ENCODE results near the gene DHDDS. TPM values are rescaled to one million over a fixed set of nuclear protein-coding genes. Genes with fewer than 3 reads are reported as not detected.

Gene DHDDS
- total and polyA plus RNA-seq, 9 donors = 13.0 to 46.2 (median 27.3) TPM

GRCh38 chr1:26408604-26409003, 23.5 kb upstream of the DHDDS start:
- H3K9me3 ChIP-seq = no peaks in the 10 kb centered on the region
- no peak for TF ChIP-seq CTCF (IDR thresholded peaks at IDR 0.05)
- TF ChIP-seq POLR2A (IDR thresholded peaks at IDR 0.05) = peak; percentile 16
- peaks cover 6% of the 10 kb centered on the region for H3K27me3 ChIP-seq
- H3K36me3 ChIP-seq = no peaks in the 10 kb centered on the region
- no peaks in the 10 kb centered on the region for H3K4me1 ChIP-seq (ENCODE audit: insufficient read depth)
- no peak overlapping the region for H3K4me3 ChIP-seq
- WGBS, 3 donors = 1% methylated on average over 12 of the region's 12 CpGs
- DNase-seq = peak; percentile 62 to 88 (median 73)
- H3K27ac ChIP-seq = no peak overlapping the region
- intact Hi-C loops (cut with DNase I) = no loop called here

GRCh38 chr1:26409191-26409807, 22.8 kb upstream of the DHDDS start:
- no peak overlapping the region for H3K4me3 ChIP-seq
- H3K9me3 ChIP-seq = no peaks in the 10 kb centered on the region
- H3K36me3 ChIP-seq = no peaks in the 10 kb centered on the region
- H3K27me3 ChIP-seq = peaks cover 6% of the 10 kb centered on the region
- no peaks in the 10 kb centered on the region for H3K4me1 ChIP-seq (ENCODE audit: insufficient read depth)
- H3K27ac ChIP-seq = no peak overlapping the region
- 1 to 3% (median 2%) methylated on average over 16 of the region's 16 CpGs for WGBS, 3 donors
- no peak for TF ChIP-seq CTCF (IDR thresholded peaks at IDR 0.05)
- intact Hi-C loops (cut with DNase I) = no loop called here
- no peak for DNase-seq

GRCh38 chr1:26410706-26411623, 21.2 kb upstream of the DHDDS start, which contains the start of gene LIN28A:
LIN28A (plus strand) TSS chr1:26410817; CDS start chr1:26410892, 75 bp downstream.
- H3K27me3 ChIP-seq = peaks cover 6% of the 10 kb centered on the region
- no peaks in the 10 kb centered on the region for H3K9me3 ChIP-seq
- DNase-seq = no peak
- H3K36me3 ChIP-seq = no peaks in the 10 kb centered on the region
- intact Hi-C loops (cut with DNase I) = no loop called here
- H3K4me1 ChIP-seq (ENCODE audit: insufficient read depth) = no peaks in the 10 kb centered on the region
- H3K4me3 ChIP-seq = no peak within 1 kb of the TSS
- TF ChIP-seq EP300 (IDR thresholded peaks at IDR 0.05) = no peak
- no peak for TF ChIP-seq POLR2A (IDR thresholded peaks at IDR 0.05)
- TF ChIP-seq CTCF (IDR thresholded peaks at IDR 0.05) = no peak
- WGBS, 3 donors = 1 to 2% (median 2%) methylated on average over 59 to 70 of the region's 70 CpGs
- no peak within 1 kb of the TSS for H3K27ac ChIP-seq

GRCh38 chr1:26411624-26412074, 20.5 kb upstream of the DHDDS start:
- DNase-seq = no peak
- peaks cover 6% of the 10 kb centered on the region for H3K27me3 ChIP-seq
- no peaks in the 10 kb centered on the region for H3K36me3 ChIP-seq
- H3K4me1 ChIP-seq (ENCODE audit: insufficient read depth) = no peaks in the 10 kb centered on the region
- H3K27ac ChIP-seq = no peak overlapping the region
- intact Hi-C loops (cut with DNase I) = no loop called here
- no peak overlapping the region for H3K4me3 ChIP-seq
- no peaks in the 10 kb centered on the region for H3K9me3 ChIP-seq
- TF ChIP-seq EP300 (IDR thresholded peaks at IDR 0.05) (no peak), POLR2A (IDR thresholded peaks at IDR 0.05) (no peak)
- 6 to 7% (median 6%) methylated on average over 20 of the region's 20 CpGs for WGBS, 3 donors
